Measurements from ENCODE around the gene TENT4B.
"Not testable (repeated sequence)": the region's sequence is repeated elsewhere in the genome, so short reads cannot be mapped to it uniquely, and the experiment has no call there.

The TENT4B gene

GRCh38 chr16:50152807-50153595, at the start of gene TENT4B:
TENT4B (plus strand) TSS chr16:50153306; CDS start chr16:50153622, 316 bp downstream.
- DNase-seq: peak; percentile 91

DNA sequence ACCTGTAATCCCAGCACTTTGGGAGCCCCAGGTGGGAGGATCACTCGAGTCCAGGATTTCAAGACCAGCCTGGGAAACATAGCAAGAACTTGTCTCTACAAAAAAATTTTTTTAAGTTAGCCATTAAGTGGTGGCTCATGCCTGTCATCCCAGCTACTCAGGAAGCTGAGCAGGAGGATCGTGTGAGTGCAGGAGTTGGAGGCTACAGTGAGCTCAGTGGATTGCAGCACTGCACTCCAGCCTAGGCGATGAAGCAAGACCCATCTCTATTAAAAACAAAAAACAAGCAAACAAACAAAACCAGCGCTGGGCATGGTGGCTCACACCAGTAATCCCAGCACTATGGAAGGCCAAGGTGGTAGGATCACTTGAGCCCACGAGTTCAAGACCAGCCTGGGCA, 49.3 kb upstream of the TENT4B start:
- no peak for DNase-seq

GRCh38 chr16:50114357-50115129, 38.6 kb upstream of the TENT4B start:
- DNase-seq: no peak

DNA sequence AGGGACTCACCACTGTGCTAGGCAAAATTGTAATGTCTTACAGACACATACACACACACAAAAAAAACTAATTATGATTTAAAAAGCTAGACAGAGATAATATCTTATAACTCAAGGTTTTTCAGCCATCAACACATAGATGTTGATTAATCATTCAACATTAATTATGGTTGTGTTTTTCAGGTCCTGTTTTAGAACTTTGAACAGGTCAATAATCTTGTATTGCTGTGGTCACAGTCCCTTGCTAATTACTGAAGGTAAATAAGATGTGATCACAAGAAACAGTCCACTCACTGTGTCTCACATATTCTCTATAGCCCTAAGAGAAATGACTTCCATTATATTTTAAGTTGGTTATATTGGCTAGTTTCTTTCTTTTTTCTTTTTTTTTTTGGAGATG, 32.4 kb upstream of the TENT4B start:
- DNase-seq: no peak

DNA sequence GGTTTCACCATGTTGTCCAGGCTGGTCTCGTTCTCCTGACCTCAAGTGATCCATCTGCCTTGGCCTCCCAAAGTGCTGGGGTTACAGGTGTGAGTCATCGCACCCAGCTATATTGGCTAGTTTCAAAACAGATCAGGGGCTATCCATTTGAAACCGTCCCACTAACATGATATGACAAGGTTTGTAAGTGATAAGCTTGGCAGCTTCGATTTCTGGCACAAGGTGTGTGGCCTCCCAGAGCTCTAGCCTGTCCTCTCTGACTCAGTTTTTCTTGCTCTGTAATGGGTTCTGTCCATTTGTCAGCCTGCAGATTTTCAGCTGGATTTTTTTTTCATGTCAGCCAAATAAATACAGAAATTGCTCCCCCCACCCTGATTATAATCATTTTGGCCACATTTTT, 31.8 kb upstream of the TENT4B start:
- DNase-seq: peak; percentile 74

GRCh38 chr16:50121721-50122445, 31.2 kb upstream of the TENT4B start:
- peak; percentile 89 for DNase-seq

- no peak for DNase-seq
These were observed 29.7 kb upstream of the TENT4B start for GRCh38 chr16:50123417-50123816.

GRCh38 chr16:50124769-50125168, 28.3 kb upstream of the TENT4B start:
- no peak for DNase-seq

DNA sequence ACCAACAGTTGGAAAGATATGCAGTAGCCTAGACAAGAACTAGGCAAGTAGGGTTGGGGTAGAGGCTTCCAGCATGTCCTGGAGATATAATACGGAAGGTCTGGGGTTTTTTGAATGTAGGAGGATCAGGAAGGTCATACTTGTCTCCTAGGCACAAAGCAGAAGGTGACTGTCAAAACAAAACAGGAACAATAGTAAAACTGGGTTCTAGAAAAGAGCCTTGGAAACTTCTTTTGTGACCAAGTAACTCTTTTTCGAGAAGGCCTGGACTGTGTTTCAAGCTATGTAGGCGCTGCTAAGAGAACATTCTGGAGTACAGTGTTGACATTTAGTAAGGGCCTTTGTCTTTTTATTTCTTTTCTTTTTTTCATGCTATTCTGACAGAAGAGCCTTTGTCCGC, 26.9 kb upstream of the TENT4B start:
- no peak for DNase-seq

GRCh38 chr16:50132571-50132970, 20.5 kb upstream of the TENT4B start:
- not testable (repeated sequence) for DNase-seq

GRCh38 chr16:50133214-50133613, 19.9 kb upstream of the TENT4B start:
- no peak for DNase-seq

DNA sequence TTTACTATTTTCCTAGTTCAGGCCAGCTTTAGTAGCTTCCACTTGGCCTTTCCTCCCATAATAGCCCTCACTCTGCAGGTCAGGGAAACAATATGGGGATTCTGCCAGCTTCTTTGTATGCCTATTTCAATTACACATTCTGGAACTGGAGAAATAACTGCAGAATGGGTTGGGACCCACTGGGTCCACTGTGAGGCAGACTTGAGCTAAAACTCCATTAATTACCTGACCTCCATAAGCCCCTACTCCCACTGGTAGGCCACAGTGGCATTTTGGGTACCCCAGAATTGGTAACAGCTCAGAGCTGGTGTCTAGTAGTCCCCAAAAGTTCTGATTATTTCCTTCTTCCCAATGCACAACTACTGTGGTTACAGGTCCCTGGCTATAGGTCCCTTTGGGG, 16.7 kb upstream of the TENT4B start:
- no peak for DNase-seq

- no peak for DNase-seq
These were observed 15.8 kb upstream of the TENT4B start for GRCh38 chr16:50137268-50137667.

DNA sequence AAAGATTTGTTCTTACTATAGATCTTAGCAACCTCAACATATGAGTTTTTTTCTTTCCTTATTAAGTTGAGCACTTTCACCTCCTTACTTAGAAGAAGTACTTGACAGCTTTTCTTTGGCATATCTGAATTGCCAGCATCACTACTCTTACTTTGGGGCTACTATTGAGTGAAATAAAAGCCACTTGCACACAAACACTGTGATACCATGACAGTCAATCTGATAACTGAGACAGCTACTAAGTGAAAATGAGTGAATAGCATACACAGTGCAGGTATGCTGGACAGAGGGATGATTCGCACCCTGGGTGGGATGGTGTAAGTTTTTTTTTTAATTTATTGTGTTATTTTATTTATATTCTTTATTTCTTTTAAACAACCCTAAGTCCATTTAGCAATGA, 13.5 kb upstream of the TENT4B start:
- no peak for DNase-seq

- DNase-seq: no peak
These were observed 8.9 kb upstream of the TENT4B start for GRCh38 chr16:50144211-50144610.

DNA sequence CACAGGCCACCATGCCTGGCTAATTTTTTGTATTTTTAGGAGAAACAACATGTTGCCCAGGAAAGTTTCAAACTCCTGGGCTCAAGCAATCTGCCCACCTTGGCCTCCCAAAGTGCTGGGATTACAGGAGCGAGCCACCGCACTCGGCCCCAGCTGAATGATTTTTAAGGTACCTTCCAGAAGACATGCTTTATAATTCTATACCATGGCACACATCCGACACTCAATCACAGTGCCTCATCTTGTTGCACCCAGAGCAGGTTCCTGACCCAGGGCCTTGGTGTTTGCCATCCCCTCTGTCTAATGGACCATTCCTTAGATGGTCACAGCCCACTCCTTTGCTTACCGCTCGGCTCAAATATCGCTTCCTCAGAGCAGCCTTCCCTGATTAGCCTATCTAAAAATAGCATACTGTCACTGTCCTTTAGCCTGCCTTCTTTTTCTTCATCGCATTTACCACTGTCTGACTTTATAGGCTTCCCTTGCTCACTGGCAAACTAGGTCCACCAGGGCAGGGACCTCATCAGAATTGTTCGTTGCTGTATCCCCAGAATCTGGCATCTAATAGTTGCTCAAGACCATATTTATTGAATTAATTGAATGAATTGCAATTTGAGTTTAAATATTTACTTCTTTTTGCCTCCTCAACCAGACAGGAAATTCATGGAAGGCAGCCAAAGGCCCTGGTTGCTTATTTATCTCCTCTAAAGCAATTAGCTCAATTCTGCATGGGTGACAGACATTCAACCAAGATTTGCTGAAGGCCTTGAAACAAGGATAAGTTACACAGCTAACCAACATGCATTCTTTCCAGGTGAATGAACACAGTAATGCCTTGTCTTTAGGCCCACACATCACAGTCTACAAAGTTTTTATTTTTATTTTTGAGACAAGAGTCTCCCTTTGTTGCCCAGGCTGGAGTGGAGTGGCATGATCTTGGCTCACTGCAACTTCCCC, 6.3 kb upstream of the TENT4B start:
- no peak for DNase-seq

DNA sequence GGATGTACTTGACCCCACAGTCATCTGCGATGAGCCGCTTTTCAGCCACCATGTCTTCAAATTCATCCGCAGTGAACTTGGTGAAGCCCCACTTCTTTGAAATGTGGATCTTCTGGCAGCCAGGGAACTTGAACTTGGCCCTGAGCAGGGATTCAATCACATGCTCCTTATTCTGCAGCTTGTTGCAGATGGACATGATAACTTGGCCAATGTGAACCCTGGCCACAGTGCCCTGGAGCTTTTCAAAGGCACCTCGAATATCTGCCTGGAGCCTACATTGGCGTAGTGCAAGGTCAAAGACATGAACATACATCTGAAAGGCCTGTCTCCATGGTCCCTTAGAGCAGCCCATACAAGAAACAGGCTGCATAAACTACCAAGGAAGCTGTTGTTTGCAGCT, 1.8 kb upstream of the TENT4B start:
- no peak for DNase-seq

- DNase-seq: peak; percentile 56
These were observed 1.4 kb upstream of the TENT4B start for GRCh38 chr16:50151756-50152155.

DNA sequence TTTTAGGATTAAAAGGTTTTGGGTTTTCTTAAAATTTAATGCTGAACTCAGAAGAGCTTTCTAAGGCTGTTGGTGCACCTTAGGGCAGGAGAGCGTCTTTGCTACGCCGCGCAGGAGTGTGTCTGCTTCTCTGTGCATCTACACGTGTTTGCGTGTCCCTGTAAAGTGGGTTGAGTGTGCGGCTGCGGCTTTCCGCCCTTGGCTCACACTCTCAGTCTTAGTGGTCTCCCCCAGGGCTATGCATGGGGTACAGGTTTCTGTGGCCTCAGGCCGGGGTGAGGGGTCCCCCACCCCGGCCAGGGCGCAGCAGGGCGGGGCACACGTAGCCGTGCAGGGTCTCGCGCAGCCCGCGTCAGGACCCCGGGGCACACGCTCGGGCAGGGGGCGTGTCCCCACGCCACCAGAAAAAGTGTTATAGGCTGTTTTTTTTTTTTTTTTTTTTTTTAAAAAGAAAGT, 727 bp upstream of the TENT4B start:
- peak; percentile 94 for DNase-seq

- DNase-seq: no peak
These were observed 702 bp downstream of the TENT4B start for GRCh38 chr16:50153596-50154419.

DNA sequence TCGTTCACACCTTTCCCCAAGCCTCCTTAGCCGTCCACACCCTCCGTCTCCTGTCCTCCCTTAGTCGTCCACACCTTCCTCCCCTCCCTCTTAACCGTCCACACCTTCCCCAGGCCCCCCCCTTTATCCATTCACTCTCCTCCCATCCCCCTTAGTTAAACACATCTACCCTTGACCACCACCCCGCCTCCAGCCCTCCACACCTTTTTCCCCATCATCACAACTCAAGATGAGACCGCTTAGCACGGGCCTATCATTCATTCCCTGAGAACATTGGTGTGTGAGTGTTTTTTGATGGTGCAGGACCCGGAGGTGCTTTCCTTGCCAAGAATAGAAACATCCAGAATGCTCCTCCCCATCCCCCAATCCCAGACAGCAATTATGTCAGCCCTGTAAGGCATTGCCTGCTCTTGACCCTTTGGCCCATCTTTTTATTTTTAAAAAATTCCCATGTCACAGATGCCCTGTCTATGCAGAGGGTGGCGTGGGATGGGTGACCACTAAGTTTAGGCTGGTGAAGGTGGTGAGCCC, 1.4 kb downstream of the TENT4B start:
- no peak for DNase-seq

Measured in activated CD4-positive, alpha-beta T cell treated with anti-CD3 and anti-CD28 coated beads, Interleukin-2, amount 50 U/mL, for 16 hours (primary cell).